GM23248 (cell line): ENCODE measurements around the gene FEZ2. TPM values are rescaled to one million over a fixed set of nuclear protein-coding genes. Genes with fewer than 3 reads are reported as not detected.
"Not testable (repeated sequence)": the region's sequence is repeated elsewhere in the genome, so short reads cannot be mapped to it uniquely, and the experiment has no call there.

Experiments used
- DNase-seq: peaks from one replicate; pipeline ENCODE4 v3.0.0-alpha.2; 2015
- H2AFZ ChIP-seq: fragments of 200-600 bp; sonication (generic); 2 replicates; pipeline ENCODE4 v1.6.1; 2016; ENCODE audit warnings: antibody characterized with exemption
- H3F3A ChIP-seq: fragments of 200-600 bp; sonication (generic); 2 replicates; pipeline ENCODE4 v1.6.1; 2016; ENCODE audit warnings: mild to moderate bottlenecking, antibody characterized with exemption, mixed run types; ENCODE audit not compliant: insufficient read depth
- H3K27ac ChIP-seq: fragments of 200-600 bp; sonication (generic); 2 replicates; pipeline ENCODE4 v1.5.1; 2016; ENCODE audit warnings: mild to moderate bottlenecking
- H3K27me3 ChIP-seq: fragments of 200-600 bp; sonication (generic); replicated peaks from 2 replicates; pipeline ENCODE4 v1.6.1; 2016; ENCODE audit warnings: mild to moderate bottlenecking; ENCODE audit not compliant: insufficient read depth
- H3K36me3 ChIP-seq: fragments of 200-600 bp; sonication (generic); 2 replicates; pipeline ENCODE4 v1.6.1; 2016; ENCODE audit warnings: low read depth, mild to moderate bottlenecking
- H3K4me1 ChIP-seq: fragments of 200-600 bp; sonication (generic); 2 replicates; pipeline ENCODE4 v1.6.1; 2016; ENCODE audit warnings: mild to moderate bottlenecking; ENCODE audit not compliant: insufficient read depth
- H3K4me2 ChIP-seq: fragments of 200-600 bp; sonication (generic); one replicate; pipeline ENCODE4 v1.6.1; 2016; ENCODE audit warnings: mild to moderate bottlenecking; ENCODE audit not compliant: unreplicated experiment
- H3K4me3 ChIP-seq: fragments of 200-600 bp; sonication (generic); 2 replicates; pipeline ENCODE4 v1.5.1; 2016; ENCODE audit warnings: mild to moderate bottlenecking
- H3K79me2 ChIP-seq: fragments of 200-600 bp; sonication (generic); 2 replicates; pipeline ENCODE4 v1.6.1; 2016; ENCODE audit warnings: mild to moderate bottlenecking; ENCODE audit not compliant: insufficient read depth
- H3K9ac ChIP-seq: fragments of 200-600 bp; sonication (generic); 2 replicates; pipeline ENCODE4 v1.6.1; 2016; ENCODE audit warnings: mild to moderate bottlenecking
- H3K9me2 ChIP-seq: fragments of 200-600 bp; sonication (generic); 2 replicates; pipeline ENCODE4 v1.6.1; 2016; ENCODE audit warnings: mixed run types, mild to moderate bottlenecking, moderate library complexity; ENCODE audit not compliant: insufficient read depth
- H3K9me3 ChIP-seq: fragments of 200-600 bp; sonication (generic); one replicate; pipeline ENCODE4 v1.6.1; 2017; ENCODE audit warnings: low read depth
- H4K20me1 ChIP-seq: fragments of 200-600 bp; sonication (generic); 2 replicates; pipeline ENCODE4 v1.6.0; 2016; ENCODE audit not compliant: insufficient read depth
- EZH2 ChIP-seq: fragments of 200-600 bp; sonication (generic); IDR thresholded peaks from 2 replicates; pipeline ENCODE4 v1.6.1; 2018; ENCODE audit warnings: antibody characterized with exemption, mild to moderate bottlenecking; ENCODE audit not compliant: insufficient read depth, poor library complexity, severe bottlenecking
- EZH2phosphoT487 ChIP-seq: fragments of 200-600 bp; sonication (generic); IDR thresholded peaks from 2 replicates; pipeline ENCODE4 v1.6.1; 2018; ENCODE audit warnings: antibody characterized with exemption, moderate library complexity, mild to moderate bottlenecking, low read depth; ENCODE audit not compliant: insufficient read depth
- WGBS, 2 experiments: methylation state at CpG; one replicate each; pipeline ENCODE4 v1.1.6; 2015 to 2017; ENCODE audit warnings: low lambda C conversion rate in 2 of 2, low coverage in 1 of 2; ENCODE audit errors: missing lambda C conversion rate in 2 of 2; 5-methylcytosine and 5-hydroxymethylcytosine counted together
- in situ Hi-C: fragments of 300-500 bp; cut with MboI; formaldehyde crosslinking; loops from 2 replicates; pipeline ENCODE4 v1.15.0; 2020
- polyA plus RNA-seq: library from polyadenylated mRNA; unstranded; fragments of >200 nt; fragmentation: Nextera tagmentation; extraction: Ambion mirVana; gene quantifications from 2 replicates; pipeline ENCODE4 v1.2.1, GENCODE V29; 2016
- total RNA-seq: library from RNA; depleted of rRNA; stranded (reverse); fragments of >200 nt; shearing (Covaris generic); gene quantifications from 2 replicates; pipeline ENCODE4 v1.2.3, GENCODE V29; 2014

FEZ2 gene
- total and polyA plus RNA-seq, 2 experiments from 2014 or later: 48.8 to 93.2 TPM

- Histone ChIP-seq H3K9me3 (no peaks in the 10 kb centered on the region), H3K4me2 (no peak overlapping the region), H3K27ac (no peak overlapping the region), H4K20me1 (no peaks in the 10 kb centered on the region), H3K9me2 (no peaks in the 10 kb centered on the region), H3K27me3 (no peaks in the 10 kb centered on the region), H3K4me3 (no peak overlapping the region), H3K9ac (no peak overlapping the region), H3F3A (no peaks in the 10 kb centered on the region), H3K36me3 (no peaks in the 10 kb centered on the region), H3K79me2 (no peaks in the 10 kb centered on the region), H3K4me1 (peaks cover 3% of the 10 kb centered on the region; the same call in 1 of the 2 replicates), H2AFZ (no peak overlapping the region)
- 79 to 84% methylated on average over 3 of the region's 3 CpGs for WGBS, 2 experiments
- DNase-seq: peak; percentile 12
- in situ Hi-C loops: no loop called here
- TF ChIP-seq EZH2: no peak
- no peak for TF ChIP-seq EZH2phosphoT487
These were observed 10.0 kb upstream of the FEZ2 start for GRCh38 chr2:36607947-36608346.

DNA sequence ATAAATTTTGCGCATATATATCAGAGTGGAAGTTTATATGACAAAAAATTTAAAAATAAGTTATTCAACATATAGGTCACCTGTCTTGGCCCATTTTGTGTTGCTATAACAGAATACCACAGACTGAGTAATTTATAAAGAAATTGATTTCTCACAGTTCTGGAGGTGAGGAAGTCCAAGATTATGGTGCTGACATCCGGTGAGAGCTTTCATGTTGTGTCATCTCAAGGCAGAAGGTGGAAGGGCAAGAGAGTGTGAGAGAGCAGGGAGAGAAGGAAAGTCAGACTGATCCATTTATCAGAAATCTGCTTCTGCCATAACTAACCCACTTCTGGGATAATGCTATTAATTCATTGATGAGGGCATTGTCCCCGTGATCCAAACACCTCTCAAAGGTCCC is 9.0 kb upstream of the FEZ2 start:
- H3K27me3 ChIP-seq: no peaks in the 10 kb centered on the region
- no peaks in the 10 kb centered on the region for H3F3A ChIP-seq
- no peak overlapping the region for H3K4me3 ChIP-seq
- 74 to 76% methylated on average over 3 of the region's 3 CpGs for WGBS, 2 experiments
- H2AFZ ChIP-seq: no peak overlapping the region
- no peaks in the 10 kb centered on the region for H3K36me3 ChIP-seq
- DNase-seq: no peak
- no peaks in the 10 kb centered on the region for H3K9me2 ChIP-seq
- H3K27ac ChIP-seq: no peak overlapping the region
- no peak overlapping the region for H3K4me2 ChIP-seq
- no peaks in the 10 kb centered on the region for H3K9me3 ChIP-seq
- H3K4me1 ChIP-seq: peaks cover 3% of the 10 kb centered on the region; the same call in 1 of the 2 replicates
- no peaks in the 10 kb centered on the region for H3K79me2 ChIP-seq
- H3K9ac ChIP-seq: no peak overlapping the region
- no peak for TF ChIP-seq EZH2phosphoT487
- no peak for TF ChIP-seq EZH2
- in situ Hi-C loops: no loop called here
- H4K20me1 ChIP-seq: no peaks in the 10 kb centered on the region

DNA sequence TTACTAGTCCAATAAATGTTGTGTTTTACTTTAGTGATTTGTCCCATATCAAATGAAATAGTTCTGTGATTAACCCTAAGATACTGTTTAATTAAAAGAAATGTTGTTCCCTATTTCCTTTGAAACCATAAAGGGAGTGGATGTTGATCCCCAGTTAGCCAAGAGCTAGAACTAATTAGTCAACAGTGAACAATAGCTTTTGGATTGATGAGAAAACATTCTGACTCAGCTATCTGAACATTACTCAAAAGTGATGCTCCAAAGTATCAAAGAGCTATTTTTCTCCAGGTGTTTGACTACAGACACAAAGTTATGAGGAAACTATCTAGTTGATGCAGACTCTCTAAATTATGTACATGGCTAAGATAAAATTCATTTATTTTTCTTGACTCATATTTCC is 7.3 kb upstream of the FEZ2 start:
- Histone ChIP-seq H3K27ac (no peak overlapping the region), H3K9ac (no peak overlapping the region)

GRCh38 chr2:36603629-36604028 is 5.7 kb upstream of the FEZ2 start:
- H3K4me2 ChIP-seq, H4K20me1 ChIP-seq, H3K9me2 ChIP-seq, H3K79me2 ChIP-seq, in situ Hi-C loops, H3K9me3 ChIP-seq, H3K4me3 ChIP-seq, H3F3A ChIP-seq, H2AFZ ChIP-seq, H3K27ac ChIP-seq, H3K27me3 ChIP-seq, H3K9ac ChIP-seq, H3K4me1 ChIP-seq, H3K36me3 ChIP-seq, DNase-seq: not testable (repeated sequence)
- 87 to 93% methylated on average over 5 of the region's 5 CpGs for WGBS, 2 experiments

More for the DNA sequence above, 7.3 kb upstream of the FEZ2 start:
- no peaks in the 10 kb centered on the region for H3K27me3 ChIP-seq
- no peaks in the 10 kb centered on the region for H3K36me3 ChIP-seq
- no peaks in the 10 kb centered on the region for H3K79me2 ChIP-seq
- no peaks in the 10 kb centered on the region for H3F3A ChIP-seq
- H3K4me3 ChIP-seq: no peak overlapping the region
- H3K9me3 ChIP-seq: no peaks in the 10 kb centered on the region
- H4K20me1 ChIP-seq: no peaks in the 10 kb centered on the region
- H3K9me2 ChIP-seq: no peaks in the 10 kb centered on the region
- no peak for TF ChIP-seq EZH2
- TF ChIP-seq EZH2phosphoT487: no peak
- peaks cover 3% of the 10 kb centered on the region; the same call in 1 of the 2 replicates for H3K4me1 ChIP-seq
- no peak overlapping the region for H3K4me2 ChIP-seq
- DNase-seq: no peak
- in situ Hi-C loops: no loop called here
- H2AFZ ChIP-seq: no peak overlapping the region

GRCh38 chr2:36597003-36597531 is 901 bp downstream of the FEZ2 start:
- Histone ChIP-seq H3K36me3 (peaks cover 5% of the 10 kb centered on the region; the same call in 1 of the 2 replicates), H3K9me2 (no peaks in the 10 kb centered on the region), H3K27me3 (no peaks in the 10 kb centered on the region), H4K20me1 (no peaks in the 10 kb centered on the region), H3F3A (peaks cover 7% of the 10 kb centered on the region; the same call in 1 of the 2 replicates), H3K27ac (peak overlapping the region; percentile 47; the same call in 1 of the 2 replicates), H2AFZ (peak overlapping the region; percentile 68), H3K9ac (peak overlapping the region; percentile 79), H3K4me3 (peak overlapping the region; percentile 91), H3K9me3 (no peaks in the 10 kb centered on the region), H3K79me2 (peaks cover 55% of the 10 kb centered on the region), H3K4me2 (peak overlapping the region; percentile 90), H3K4me1 (peaks cover 17% of the 10 kb centered on the region)
- TF ChIP-seq EZH2phosphoT487 (no peak), EZH2 (no peak)
- WGBS, 2 experiments: 30 to 34% methylated on average over 18 to 19 of the region's 19 CpGs
- DNase-seq: no peak
- in situ Hi-C loops: no loop called here
